CD1c-positive myeloid dendritic cell (primary cell): Measurements from ENCODE around the gene TMEM132D.

ENCODE experiments used
- DNase-seq: peaks from one replicate; pipeline ENCODE4 v3.0.0-alpha.2; 2016; ENCODE audit errors: extremely low spot score

The TMEM132D gene

DNA sequence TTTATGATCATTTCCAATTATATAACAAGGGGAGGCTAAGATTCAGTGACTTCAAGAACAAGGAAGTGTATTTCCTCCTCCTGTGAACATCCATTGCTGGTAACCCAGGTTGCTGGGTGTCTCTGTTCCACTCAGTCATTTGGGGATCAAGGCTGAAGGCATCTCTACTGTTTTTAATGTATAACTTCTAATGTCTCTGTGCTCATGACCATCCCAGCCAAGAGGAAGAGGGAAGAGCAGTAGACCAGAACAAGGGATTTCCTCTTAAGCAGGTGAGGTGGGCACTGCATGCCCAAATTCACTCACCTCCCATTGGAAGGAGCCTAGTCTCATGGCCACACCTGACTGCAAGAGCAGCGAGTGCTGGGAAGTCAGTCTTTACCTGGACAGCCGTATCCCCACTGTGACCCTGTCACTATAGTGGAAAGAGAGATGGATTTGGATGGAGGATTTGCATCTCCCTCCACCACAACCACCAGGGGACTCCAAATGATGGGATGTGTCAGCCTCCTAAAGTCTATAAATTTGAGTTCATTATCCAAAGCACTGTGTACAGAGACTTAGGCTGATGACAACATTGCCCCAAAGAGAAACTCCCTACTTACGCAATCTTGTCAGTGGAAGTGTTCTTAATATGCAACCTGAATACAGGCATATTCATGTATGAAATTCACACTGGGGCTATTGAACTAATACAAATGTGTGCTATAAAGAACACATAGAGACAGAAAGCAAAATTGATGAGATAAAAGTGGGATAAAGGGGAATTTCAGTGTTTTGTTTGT, 368.7 kb downstream of the TMEM132D start:
- no peak for DNase-seq

- DNase-seq: no peak
Observed at GRCh38 chr12:129532707-129533499, 370.9 kb downstream of the TMEM132D start.

- no peak for DNase-seq
Observed at GRCh38 chr12:129532082-129532481, 371.7 kb downstream of the TMEM132D start.

DNA sequence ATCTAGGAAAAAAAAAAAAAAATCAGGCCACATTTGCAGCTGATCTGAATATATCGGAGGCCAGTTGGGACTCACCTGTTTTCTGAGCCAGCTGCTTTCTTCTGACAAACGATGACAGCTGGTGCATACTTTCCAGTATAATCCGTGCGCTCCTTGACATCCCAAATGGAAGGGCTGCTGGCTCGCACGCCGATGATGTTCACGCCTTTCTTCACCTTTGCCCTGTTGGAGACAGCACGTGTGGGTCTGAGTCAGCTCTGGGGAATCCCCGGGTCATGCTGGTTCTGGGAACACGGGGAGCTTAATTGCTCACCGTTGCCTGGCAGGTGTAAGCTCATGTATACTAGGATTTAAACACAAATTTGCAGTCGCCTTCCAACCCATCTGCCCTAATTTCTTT, 372.8 kb downstream of the TMEM132D start:
- no peak for DNase-seq

- DNase-seq: no peak
Observed at GRCh38 chr12:129530517-129530916, 373.3 kb downstream of the TMEM132D start.

GRCh38 chr12:129527506-129527905, 376.3 kb downstream of the TMEM132D start:
- no peak for DNase-seq

GRCh38 chr12:129523621-129524020, 380.2 kb downstream of the TMEM132D start:
- no peak for DNase-seq

DNA sequence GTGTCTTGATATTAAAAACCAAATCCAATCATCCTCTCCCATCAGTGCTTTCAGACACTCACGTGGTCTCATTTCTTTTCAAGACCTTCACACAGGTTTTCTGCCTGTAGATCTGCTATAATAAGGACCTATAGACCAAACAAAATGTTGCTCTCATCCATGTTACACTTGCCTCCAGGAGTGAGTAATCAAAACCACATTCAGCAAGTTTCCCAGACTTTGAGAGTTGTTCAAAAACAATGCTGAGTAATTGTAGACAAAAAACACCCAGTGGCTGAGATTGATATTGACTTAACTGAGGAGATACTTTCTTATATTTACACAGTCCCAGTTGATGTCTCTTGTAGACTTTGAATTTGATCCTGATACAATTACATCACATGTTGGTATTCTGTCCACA, 383.1 kb downstream of the TMEM132D start:
- no peak for DNase-seq

- DNase-seq: no peak
Observed at GRCh38 chr12:129503802-129504201, 400.0 kb downstream of the TMEM132D start.

GRCh38 chr12:129496226-129496625, 407.6 kb downstream of the TMEM132D start:
- no peak for DNase-seq

- no peak for DNase-seq
Observed at GRCh38 chr12:129494766-129495165, 409.1 kb downstream of the TMEM132D start.

DNA sequence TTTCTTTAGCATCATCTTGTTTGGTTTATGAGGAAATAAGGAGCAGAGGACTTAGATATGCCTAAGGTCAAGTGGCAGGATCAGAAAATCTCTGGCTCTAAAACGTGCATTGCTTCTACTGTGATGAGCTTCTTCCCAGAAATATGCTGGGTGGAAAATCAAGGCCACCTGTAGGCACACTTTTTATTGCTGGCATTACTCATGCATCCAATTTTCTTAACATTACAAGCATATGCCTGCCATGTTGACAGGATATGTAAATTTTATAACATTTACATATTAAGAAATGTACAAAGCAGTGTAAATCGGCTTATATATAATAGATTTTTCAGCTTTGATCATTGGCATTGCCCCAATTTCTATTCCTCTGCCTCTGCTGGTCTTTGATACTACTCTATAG, 409.6 kb downstream of the TMEM132D start:
- no peak for DNase-seq

DNA sequence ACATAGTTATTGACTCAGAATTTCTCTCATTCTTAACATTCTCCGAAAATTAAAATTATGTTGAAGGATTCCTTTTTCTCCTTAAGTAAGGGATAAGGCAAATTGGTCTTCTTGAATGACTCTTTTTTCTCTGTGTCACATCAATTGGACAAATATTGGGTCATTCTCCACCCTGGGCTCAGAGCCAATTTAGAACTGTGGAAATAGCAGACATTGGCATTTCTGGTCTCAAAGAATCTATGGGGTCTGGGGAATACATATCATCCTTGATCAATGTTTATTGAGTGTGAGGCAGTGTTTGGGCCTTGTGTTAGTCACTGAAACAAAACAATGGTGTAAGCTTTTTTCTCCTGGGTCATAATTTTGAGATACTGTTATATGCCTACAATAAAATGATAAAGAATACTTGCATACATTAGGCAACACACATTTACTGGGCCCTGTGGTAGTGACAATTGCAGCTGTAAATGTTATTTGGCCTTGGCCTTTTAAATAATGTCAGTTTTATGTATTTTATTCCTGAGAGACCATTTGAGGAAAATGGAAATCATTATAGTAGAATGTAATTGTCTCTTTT, 414.6 kb downstream of the TMEM132D start:
- DNase-seq: no peak

GRCh38 chr12:129486931-129487330, 416.9 kb downstream of the TMEM132D start:
- DNase-seq: no peak

DNA sequence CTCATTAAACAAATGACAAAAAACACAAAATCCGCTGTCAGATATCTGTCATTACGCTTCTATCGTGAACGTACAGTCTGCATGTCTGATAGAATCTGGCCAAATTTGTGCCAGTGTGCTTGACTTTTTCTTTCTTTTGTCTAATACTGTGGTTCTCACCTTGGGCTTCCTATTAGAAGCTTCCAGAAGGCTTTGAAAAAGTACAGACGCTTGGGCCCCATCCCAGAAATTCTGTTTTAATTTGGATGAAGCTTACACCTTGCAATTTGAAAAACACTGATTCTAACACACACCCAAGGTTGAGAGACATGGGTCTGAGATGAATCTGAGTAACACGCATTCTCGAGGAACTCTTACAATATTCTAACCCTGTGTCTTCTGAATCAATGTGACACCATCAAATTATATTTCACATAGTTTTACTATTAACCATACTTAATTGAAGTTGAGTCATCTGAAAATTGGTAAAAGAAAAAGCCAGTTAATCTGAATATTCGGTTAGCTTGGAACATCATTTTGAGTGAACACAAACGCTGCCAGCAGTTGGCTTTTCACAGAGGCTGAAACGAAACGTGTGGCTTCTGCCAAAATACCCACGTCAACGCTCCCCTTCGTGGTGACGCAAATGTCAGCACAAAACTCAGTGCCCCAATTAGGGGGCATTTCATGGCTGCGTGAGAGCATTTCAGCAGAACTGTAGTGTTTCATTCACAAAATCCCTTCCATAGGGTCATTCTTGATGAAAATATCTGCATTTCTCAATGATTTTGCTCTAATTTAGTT, 420.5 kb downstream of the TMEM132D start:
- no peak for DNase-seq

DNA sequence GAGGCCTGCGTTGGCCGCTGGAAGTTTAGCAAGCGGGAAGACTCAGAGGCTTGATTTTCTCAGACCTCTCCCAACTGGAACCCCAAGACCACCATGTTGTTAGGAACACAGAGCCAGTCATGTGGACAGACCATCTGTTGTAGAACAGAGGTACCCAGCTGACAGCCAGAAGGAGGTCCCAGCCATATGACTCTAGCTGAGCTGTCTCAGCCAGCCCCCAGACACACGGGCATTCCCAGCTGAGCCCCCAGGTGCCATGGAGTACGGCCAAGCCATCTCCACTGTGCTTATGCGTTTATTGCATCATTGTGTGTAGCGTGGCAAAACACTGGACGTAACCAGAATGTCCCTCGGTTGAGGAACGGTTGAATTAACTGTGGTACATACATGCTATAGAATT, 421.9 kb downstream of the TMEM132D start:
- no peak for DNase-seq

GRCh38 chr12:129470196-129470595, 433.6 kb downstream of the TMEM132D start:
- DNase-seq: no peak

DNA sequence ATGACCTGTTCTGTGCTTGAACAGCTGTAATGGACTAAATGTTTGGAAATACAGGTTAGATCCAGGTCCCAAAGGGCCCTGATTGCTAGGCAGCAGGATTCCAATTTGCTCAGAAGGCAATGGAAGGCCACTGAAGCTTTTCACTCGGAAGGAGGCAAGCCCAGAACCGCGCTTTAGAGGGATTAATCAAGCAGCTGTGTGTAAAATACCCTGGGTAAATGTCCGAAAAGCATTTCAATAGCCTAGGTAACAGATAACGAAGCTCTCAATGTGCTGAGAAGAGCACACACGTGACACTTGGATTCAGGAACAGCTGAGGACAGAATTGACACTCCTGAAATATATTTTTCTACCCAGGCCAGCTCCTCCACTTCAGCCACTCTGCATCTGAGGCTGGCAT, 436.1 kb downstream of the TMEM132D start:
- no peak for DNase-seq

DNA sequence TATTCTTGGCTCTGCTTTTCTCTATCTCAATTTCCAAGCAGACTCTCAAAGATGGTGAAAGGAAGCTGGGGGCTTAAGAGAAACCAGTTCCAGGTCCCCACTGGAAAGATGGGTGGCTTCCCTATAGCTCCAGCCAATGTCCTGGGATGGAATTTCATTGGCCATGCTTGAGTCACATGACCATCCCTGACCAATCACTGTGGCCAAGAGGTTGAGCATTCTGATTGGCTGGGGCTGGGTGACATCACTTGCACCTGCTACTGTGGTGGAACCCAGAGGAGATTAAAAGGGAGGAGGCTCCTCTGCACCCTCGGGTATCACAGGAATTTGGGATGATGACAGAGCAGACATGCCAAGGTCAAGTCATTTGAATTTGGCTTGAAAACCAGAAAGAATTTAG, 436.5 kb downstream of the TMEM132D start:
- DNase-seq: no peak

DNA sequence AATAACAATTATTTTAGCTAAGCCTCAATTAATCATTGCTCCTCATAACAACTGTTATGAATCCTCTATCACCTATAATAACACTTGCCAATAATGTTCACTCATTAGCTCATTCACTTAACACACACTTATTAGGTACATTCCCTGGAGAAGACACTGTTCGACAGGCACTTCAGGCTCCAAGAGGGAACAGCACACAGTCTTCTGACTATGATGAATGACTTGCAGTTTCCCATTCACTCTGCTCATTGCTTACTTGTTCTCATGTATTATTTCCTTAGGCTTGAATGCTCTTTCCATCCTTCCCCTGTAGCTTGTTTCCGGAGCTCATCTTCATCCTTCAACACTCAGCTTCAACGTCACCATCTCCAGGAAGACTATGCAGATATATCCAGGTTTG, 437.3 kb downstream of the TMEM132D start:
- no peak for DNase-seq

GRCh38 chr12:129459886-129460285, 443.9 kb downstream of the TMEM132D start:
- DNase-seq: no peak

DNA sequence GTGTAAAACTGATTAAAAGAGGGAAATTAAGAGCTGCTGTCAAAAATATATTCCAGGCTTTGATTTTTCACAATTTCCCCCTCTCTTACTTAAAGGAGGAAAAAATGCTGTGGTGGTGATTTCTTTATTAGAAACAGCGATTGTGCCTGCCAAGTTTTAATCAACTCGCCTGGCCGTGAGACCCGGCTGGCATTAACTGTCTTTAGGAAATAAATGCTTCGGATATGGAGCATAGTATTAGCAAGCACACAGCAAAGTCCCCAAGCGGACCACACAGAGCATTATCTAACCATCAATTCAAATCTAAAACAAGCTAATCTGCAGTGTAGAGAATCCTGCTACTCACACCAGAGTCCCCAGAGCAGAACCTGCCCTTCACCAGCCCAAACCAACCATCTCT, 457.1 kb downstream of the TMEM132D start:
- DNase-seq: no peak
